H9 (cell line): ENCODE data around the gene ATP8A2. TPM values are rescaled to one million over a fixed set of nuclear protein-coding genes. Genes with fewer than 3 reads are reported as not detected.

Experiments
- DNase-seq: peaks from one replicate; pipeline ENCODE4 v3.0.0-alpha.2; 2017
- H2AFZ ChIP-seq: one replicate; pipeline ENCODE4 v1.6.1; 2013; ENCODE audit warnings: mild to moderate bottlenecking, low read length, control low read depth, moderate library complexity
- H2AK5ac ChIP-seq: 2 replicates; pipeline ENCODE4 v1.6.1; 2013; ENCODE audit warnings: low read length, control low read depth, mixed read lengths; ENCODE audit not compliant: insufficient read length
- H2BK120ac ChIP-seq: one replicate; pipeline ENCODE4 v1.6.1; 2013; ENCODE audit warnings: low read depth, mild to moderate bottlenecking, low read length, control low read depth, inconsistent platforms; ENCODE audit not compliant: poor library complexity, severe bottlenecking
- H2BK12ac ChIP-seq: 2 replicates; pipeline ENCODE4 v1.6.1; 2013; ENCODE audit warnings: low read length, control low read depth, mixed read lengths, low read depth; ENCODE audit not compliant: insufficient read length
- H2BK15ac ChIP-seq: 2 replicates; pipeline ENCODE4 v1.6.1; 2013; ENCODE audit warnings: low read depth, low read length, control low read depth
- H2BK20ac ChIP-seq: one replicate; pipeline ENCODE4 v1.6.1; 2013; ENCODE audit warnings: low read depth, mild to moderate bottlenecking, low read length, control low read depth, inconsistent platforms; ENCODE audit not compliant: poor library complexity, severe bottlenecking
- H2BK5ac ChIP-seq: 2 replicates; pipeline ENCODE4 v1.6.1; 2013; ENCODE audit warnings: low read length, control low read depth, mixed read lengths; ENCODE audit not compliant: insufficient read length
- H3K14ac ChIP-seq: 2 replicates; pipeline ENCODE4 v1.6.1; 2013; ENCODE audit warnings: low read length, control low read depth; ENCODE audit not compliant: insufficient read depth
- H3K18ac ChIP-seq: 2 replicates; pipeline ENCODE4 v1.6.1; 2013; ENCODE audit warnings: low read depth, mild to moderate bottlenecking, mixed read lengths, low read length, control low read depth; ENCODE audit not compliant: insufficient read length
- H3K23ac ChIP-seq: 2 replicates; pipeline ENCODE4 v1.6.1; 2013; ENCODE audit warnings: low read length, control low read depth, mixed read lengths, low read depth; ENCODE audit not compliant: insufficient read length
- H3K23me2 ChIP-seq: 2 replicates; pipeline ENCODE4 v1.6.1; 2013; ENCODE audit warnings: low read depth, mild to moderate bottlenecking, mixed read lengths, low read length, control low read depth; ENCODE audit not compliant: insufficient read length, poor library complexity, severe bottlenecking
- H3K27ac ChIP-seq: 2 replicates; pipeline ENCODE4 v1.5.1; 2013; ENCODE audit warnings: low read length, control low read depth, mixed read lengths, low read depth; ENCODE audit not compliant: insufficient read length
- H3K27me3 ChIP-seq: 2 replicates; pipeline ENCODE4 v1.6.1; 2013; ENCODE audit warnings: low read length, control low read depth, inconsistent platforms; ENCODE audit not compliant: insufficient read depth
- H3K4ac ChIP-seq: 2 replicates; pipeline ENCODE4 v1.6.1; 2013; ENCODE audit warnings: low read depth, mild to moderate bottlenecking, control low read depth, inconsistent platforms, low read length, moderate library complexity
- H3K4me1 ChIP-seq: 2 replicates; pipeline ENCODE4 v1.6.1; 2013; ENCODE audit warnings: low read length, control low read depth, inconsistent platforms; ENCODE audit not compliant: insufficient read depth
- H3K4me2 ChIP-seq: 2 replicates; pipeline ENCODE4 v1.6.1; 2013; ENCODE audit warnings: low read length, control low read depth, mixed read lengths; ENCODE audit not compliant: insufficient read length, insufficient read depth
- H3K56ac ChIP-seq: 2 replicates; pipeline ENCODE4 v1.6.1; 2013; ENCODE audit warnings: low read depth, mild to moderate bottlenecking, mixed read lengths, low read length, control low read depth; ENCODE audit not compliant: insufficient read length
- H3K79me1 ChIP-seq: 2 replicates; pipeline ENCODE4 v1.6.1; 2013; ENCODE audit warnings: low read depth, mild to moderate bottlenecking, moderate library complexity, low read length, control low read depth, inconsistent platforms; ENCODE audit not compliant: insufficient read depth, poor library complexity, severe bottlenecking
- H3K79me2 ChIP-seq: 2 replicates; pipeline ENCODE4 v1.6.1; 2013; ENCODE audit warnings: low read length, control low read depth, inconsistent platforms; ENCODE audit not compliant: insufficient read depth
- H3K9ac ChIP-seq: 2 replicates; pipeline ENCODE4 v1.6.1; 2013; ENCODE audit warnings: low read length, control low read depth, mixed read lengths; ENCODE audit not compliant: insufficient read length; ENCODE audit errors: extremely low read depth
- H3K9me3 ChIP-seq: one replicate; pipeline ENCODE4 v1.6.1; 2013; ENCODE audit warnings: low read depth, low read length, inconsistent platforms; ENCODE audit not compliant: control insufficient read depth
- H3T11ph ChIP-seq: one replicate; pipeline ENCODE4 v1.6.1; 2013; ENCODE audit warnings: mild to moderate bottlenecking, low read length, control low read depth, inconsistent platforms
- H4K20me1 ChIP-seq: one replicate; pipeline ENCODE4 v1.6.1; 2013; ENCODE audit not compliant: control insufficient read depth, insufficient read length, insufficient read depth
- H4K5ac ChIP-seq: 2 replicates; pipeline ENCODE4 v1.6.1; 2013; ENCODE audit warnings: low read depth, mild to moderate bottlenecking, mixed read lengths, low read length, control low read depth; ENCODE audit not compliant: insufficient read length
- H4K8ac ChIP-seq: replicated peaks from 2 replicates; pipeline ENCODE4 v1.6.1; 2013; ENCODE audit warnings: low read length, control low read depth, mixed read lengths, low read depth; ENCODE audit not compliant: insufficient read length
- H4K91ac ChIP-seq: 2 replicates; pipeline ENCODE4 v1.6.1; 2013; ENCODE audit warnings: low read depth, mild to moderate bottlenecking, moderate library complexity, mixed read lengths, low read length, control low read depth; ENCODE audit not compliant: insufficient read length
- H3K27ac Mint-ChIP-seq, 3 experiments: 2 replicates in 2 of 3; 3 replicates in 1 of 3; pipeline ENCODE4 v1.8.0; 2020 to 2021; ENCODE audit warnings: mixed read lengths in 3 of 3, mild to moderate bottlenecking in 1 of 3, moderate library complexity in 1 of 3
- H3K27me3 Mint-ChIP-seq: 2 replicates; pipeline ENCODE4 v1.8.0; 2021; ENCODE audit warnings: low read depth, mild to moderate bottlenecking, moderate library complexity, mixed read lengths
- H3K36me3 Mint-ChIP-seq, 3 experiments: 2 replicates in 2 of 3; 3 replicates in 1 of 3; pipeline ENCODE4 v1.8.0; 2020 to 2021; ENCODE audit warnings: low read depth in 3 of 3, mixed read lengths in 3 of 3; ENCODE audit not compliant: insufficient read depth in 1 of 3
- H3K4me1 Mint-ChIP-seq, 2 experiments: 2 replicates each; pipeline ENCODE4 v1.8.0; 2020; ENCODE audit warnings: mixed read lengths in 2 of 2
- H3K4me3 Mint-ChIP-seq, 2 experiments: 2 replicates in 1 of 2; 3 replicates in 1 of 2; pipeline ENCODE4 v1.8.0; 2020 to 2021; ENCODE audit warnings: mild to moderate bottlenecking in 2 of 2, mixed read lengths in 2 of 2, moderate library complexity in 1 of 2
- H3K9me3 Mint-ChIP-seq, 2 experiments: 2 replicates in 1 of 2; 3 replicates in 1 of 2; pipeline ENCODE4 v1.8.0; 2020; ENCODE audit warnings: mild to moderate bottlenecking in 2 of 2, mixed read lengths in 2 of 2, moderate library complexity in 1 of 2
- CTCF ChIP-seq: fragments of 200-600 bp; sonication (generic); conservative IDR thresholded peaks from 3 replicates; pipeline ENCODE4 v1.8.0; 2021; ENCODE audit warnings: antibody characterized with exemption, mild to moderate bottlenecking
- WGBS: extraction: QIAGEN DNeasy Blood & Tissue Kit; methylation state at CpG from one replicate; pipeline ENCODE4 v1.1.7; 2013; ENCODE audit warnings: missing lambda C conversion rate, low lambda C conversion rate, mixed read lengths; ENCODE audit not compliant: insufficient read length; ENCODE audit errors: extremely low coverage; 5-methylcytosine and 5-hydroxymethylcytosine counted together
- total RNA-seq: library from RNA; stranded (reverse); gene quantifications from 2 replicates; pipeline ENCODE4 v1.2.1, GENCODE V29; 2021

Gene ATP8A2
- total RNA-seq, 1 experiment from 2014 or later, result 18.2 TPM

GRCh38 chr13:26045142-26045541 lies 673.4 kb downstream of the ATP8A2 start:
- H3K36me3 Mint-ChIP-seq, result peaks cover 7 to 40% (median 25%) of the 10 kb centered on the region in 3 experiments
- WGBS, result no CpG with 5 or more reads among the region's 2 CpGs
- Histone ChIP-seq H2BK120ac (no peak overlapping the region), H3K14ac (no peak overlapping the region), H3K4me2 (no peak overlapping the region), H3K4me1 (peaks cover 2% of the 10 kb centered on the region; the same call in 1 of the 2 replicates), H2BK5ac (no peak overlapping the region), H2AFZ (no peak overlapping the region), H3K9ac (no peak overlapping the region), H2BK12ac (no peak overlapping the region), H2AK5ac (no peak overlapping the region), H3K27me3 (peaks cover 2% of the 10 kb centered on the region; the same call in 1 of the 2 replicates), H3K23me2 (peaks cover 10% of the 10 kb centered on the region), H4K20me1 (no peaks in the 10 kb centered on the region), H2BK20ac (no peak overlapping the region), H4K8ac (no peak overlapping the region), H2BK15ac (no peak overlapping the region), H3K79me2 (no peaks in the 10 kb centered on the region), H3K18ac (no peak overlapping the region), H3K23ac (no peak overlapping the region), H4K5ac (no peak overlapping the region), H3K4ac (no peak overlapping the region), H3K79me1 (no peaks in the 10 kb centered on the region), H3K9me3 (no peaks in the 10 kb centered on the region), H4K91ac (no peak overlapping the region), H3K27ac (no peak overlapping the region), H3T11ph (no peak overlapping the region), H3K56ac (no peak overlapping the region)
- no peak for TF ChIP-seq CTCF
- DNase-seq, result no peak
- H3K4me3 Mint-ChIP-seq, result no peak overlapping the region
- H3K4me1 Mint-ChIP-seq, result peaks cover 10 to 20% of the 10 kb centered on the region in 2 experiments
- peaks cover 32% of the 10 kb centered on the region for H3K27me3 Mint-ChIP-seq
- H3K27ac Mint-ChIP-seq, result no peak overlapping the region
- H3K9me3 Mint-ChIP-seq, result no peaks in the 10 kb centered on the region; a peak in 1 of 5 replicates
